Fibroblast of skin of right quadriceps (primary cell): ENCODE data around the gene MTHFD1L.

ENCODE experiments used
- DNase-seq: peaks from one replicate; pipeline ENCODE4 v3.0.0-alpha.2; 2013

MTHFD1L gene

GRCh38 chr6:151044465-151045441 lies 179.3 kb downstream of the MTHFD1L start:
- peak; percentile 91 for DNase-seq

GRCh38 chr6:151045511-151046222 lies 180.2 kb downstream of the MTHFD1L start:
- peak; percentile 87 for DNase-seq

GRCh38 chr6:151051164-151051563 lies 185.7 kb downstream of the MTHFD1L start:
- DNase-seq: no peak

GRCh38 chr6:151052021-151052646 lies 186.6 kb downstream of the MTHFD1L start:
- no peak for DNase-seq

GRCh38 chr6:151054306-151054705 lies 188.8 kb downstream of the MTHFD1L start:
- peak; percentile 47 for DNase-seq

- no peak for DNase-seq
These were observed 190.9 kb downstream of the MTHFD1L start for GRCh38 chr6:151056230-151056907.

- no peak for DNase-seq
These were observed 191.6 kb downstream of the MTHFD1L start for GRCh38 chr6:151057061-151057460.

GRCh38 chr6:151058021-151058733 lies 192.7 kb downstream of the MTHFD1L start:
- DNase-seq: peak; percentile 50

GRCh38 chr6:151059612-151060095 lies 194.2 kb downstream of the MTHFD1L start:
- peak; percentile 40 for DNase-seq

GRCh38 chr6:151060096-151060765 lies 194.7 kb downstream of the MTHFD1L start:
- DNase-seq: peak; percentile 93

GRCh38 chr6:151060766-151061531 lies 195.4 kb downstream of the MTHFD1L start:
- DNase-seq: no peak

GRCh38 chr6:151063352-151063751 lies 197.8 kb downstream of the MTHFD1L start:
- DNase-seq: peak; percentile 90

- no peak for DNase-seq
These were observed 198.5 kb downstream of the MTHFD1L start for GRCh38 chr6:151063842-151064647.

GRCh38 chr6:151065027-151065815 lies 199.7 kb downstream of the MTHFD1L start:
- no peak for DNase-seq

GRCh38 chr6:151067684-151068596 lies 202.4 kb downstream of the MTHFD1L start:
- DNase-seq: peak; percentile 90

- peak; percentile 64 for DNase-seq
These were observed 203.3 kb downstream of the MTHFD1L start for GRCh38 chr6:151068761-151069312.

GRCh38 chr6:151069641-151070040 lies 204.1 kb downstream of the MTHFD1L start:
- no peak for DNase-seq
